ENCODE results near the gene PLXND1.

PLXND1 gene

GRCh38 chr3:129556890-129557547 lies 49.5 kb downstream of the PLXND1 start:
- TF ChIP-seq CEBPB (IDR thresholded peaks at IDR 0.05) = no peak
- no peak for TF ChIP-seq REST (IDR thresholded peaks at IDR 0.05; ENCODE audit: low read depth)
- TF ChIP-seq MAX (IDR thresholded peaks at IDR 0.05) = no peak
- no peak for TF ChIP-seq EP300 (IDR thresholded peaks at IDR 0.05; ENCODE audit: borderline replicate concordance)
- TF ChIP-seq, protein P1, sequence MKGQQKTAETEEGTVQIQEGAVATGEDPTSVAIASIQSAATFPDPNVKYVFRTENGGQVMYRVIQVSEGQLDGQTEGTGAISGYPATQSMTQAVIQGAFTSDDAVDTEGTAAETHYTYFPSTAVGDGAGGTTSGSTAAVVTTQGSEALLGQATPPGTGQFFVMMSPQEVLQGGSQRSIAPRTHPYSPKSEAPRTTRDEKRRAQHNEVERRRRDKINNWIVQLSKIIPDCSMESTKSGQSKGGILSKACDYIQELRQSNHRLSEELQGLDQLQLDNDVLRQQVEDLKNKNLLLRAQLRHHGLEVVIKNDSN (IDR thresholded peaks at IDR 0.05) = no peak
- no peak for TF ChIP-seq YY1 (IDR thresholded peaks at IDR 0.05; ENCODE audit: low read depth)
- TF ChIP-seq NFIC (IDR thresholded peaks at IDR 0.05) = no peak
- no peak for TF ChIP-seq TCF12 (IDR thresholded peaks at IDR 0.05; ENCODE audit: low read depth)
- TF ChIP-seq TEAD4 (IDR thresholded peaks at IDR 0.05) = no peak
- no peak for TF ChIP-seq TAF1 (IDR thresholded peaks at IDR 0.05; ENCODE audit: low read depth)
- TF ChIP-seq FOXM1 (IDR thresholded peaks at IDR 0.05; ENCODE audit: borderline replicate concordance, low read depth) = no peak
- TF ChIP-seq ZBTB7A (IDR thresholded peaks at IDR 0.05; ENCODE audit: low read depth) = no peak

- TF ChIP-seq CREB1 (IDR thresholded peaks at IDR 0.05; ENCODE audit: low read depth) (no peak), EP300 (IDR thresholded peaks at IDR 0.05; ENCODE audit: borderline replicate concordance) (no peak), MAX (IDR thresholded peaks at IDR 0.05) (no peak), TEAD4 (IDR thresholded peaks at IDR 0.05) (no peak), REST (IDR thresholded peaks at IDR 0.05; ENCODE audit: low read depth) (no peak), FOXM1 (IDR thresholded peaks at IDR 0.05; ENCODE audit: borderline replicate concordance, low read depth) (no peak), RAD21 (IDR thresholded peaks at IDR 0.05; ENCODE audit: low read depth) (no peak), ZBTB7A (IDR thresholded peaks at IDR 0.05; ENCODE audit: low read depth) (no peak), EGR1 (IDR thresholded peaks at IDR 0.05) (no peak), YY1 (IDR thresholded peaks at IDR 0.05; ENCODE audit: low read depth) (no peak), TAF1 (IDR thresholded peaks at IDR 0.05; ENCODE audit: low read depth) (no peak), NFIC (IDR thresholded peaks at IDR 0.05) (no peak), CEBPB (IDR thresholded peaks at IDR 0.05) (no peak), TCF12 (IDR thresholded peaks at IDR 0.05; ENCODE audit: low read depth) (no peak)
- TF ChIP-seq, protein P1 (IDR thresholded peaks at IDR 0.05) = no peak
Measured at GRCh38 chr3:129556358-129556695, 50.1 kb downstream of the PLXND1 start.

GRCh38 chr3:129555616-129556357 lies 50.7 kb downstream of the PLXND1 start:
- TF ChIP-seq FOXM1 (IDR thresholded peaks at IDR 0.05; ENCODE audit: borderline replicate concordance, low read depth) = no peak
- TF ChIP-seq ZBTB7A (IDR thresholded peaks at IDR 0.05; ENCODE audit: low read depth) = no peak
- TF ChIP-seq CREB1 (IDR thresholded peaks at IDR 0.05; ENCODE audit: low read depth) = no peak
- no peak for TF ChIP-seq TEAD4 (IDR thresholded peaks at IDR 0.05)
- TF ChIP-seq REST (IDR thresholded peaks at IDR 0.05; ENCODE audit: low read depth) = no peak
- TF ChIP-seq MAX (IDR thresholded peaks at IDR 0.05) = no peak
- TF ChIP-seq RAD21 (IDR thresholded peaks at IDR 0.05; ENCODE audit: low read depth) = no peak
- TF ChIP-seq TAF1 (IDR thresholded peaks at IDR 0.05; ENCODE audit: low read depth) = no peak
- TF ChIP-seq TCF12 (IDR thresholded peaks at IDR 0.05; ENCODE audit: low read depth) = no peak
- no peak for TF ChIP-seq EP300 (IDR thresholded peaks at IDR 0.05; ENCODE audit: borderline replicate concordance)
- no peak for TF ChIP-seq NFIC (IDR thresholded peaks at IDR 0.05)
- TF ChIP-seq, protein P1 (IDR thresholded peaks at IDR 0.05) = no peak
- TF ChIP-seq YY1 (IDR thresholded peaks at IDR 0.05; ENCODE audit: low read depth) = no peak
- TF ChIP-seq CEBPB (IDR thresholded peaks at IDR 0.05) = no peak
- TF ChIP-seq EGR1 (IDR thresholded peaks at IDR 0.05) = no peak

Data from Ishikawa (cell line).